ENCODE measurements around the gene IRF2BP2. TPM values are rescaled to one million over a fixed set of nuclear protein-coding genes. Genes with fewer than 3 reads are reported as not detected.

The IRF2BP2 gene
- total RNA-seq = 100 to 1,000 TPM; 113 to 197 TPM
- polyA plus RNA-seq = 100 to 1,000 TPM in 1 of 2 donors, 10 to 100 TPM in 1; 49.3 to 106 TPM
- long read RNA-seq, donor 1, full-length matches to known transcripts = 42 of 42 reads
- long read RNA-seq, donor 1, partial matches to known transcripts = 0 of 42 reads
- long read RNA-seq, donor 1, other reads (novel, unspliced or antisense) = 0 of 42 reads
- long read RNA-seq, donor 2, full-length matches to known transcripts = 12 of 12 reads
- long read RNA-seq, donor 2, partial matches to known transcripts = 0 of 12 reads
- long read RNA-seq, donor 2, other reads (novel, unspliced or antisense) = 0 of 12 reads
- long read RNA-seq, donor 3, full-length matches to known transcripts = 37 of 37 reads
- long read RNA-seq, donor 3, partial matches to known transcripts = 0 of 37 reads
- long read RNA-seq, donor 3, other reads (novel, unspliced or antisense) = 0 of 37 reads
- long read RNA-seq, donor 4, full-length matches to known transcripts = 6 of 6 reads
- long read RNA-seq, donor 4, partial matches to known transcripts = 0 of 6 reads
- long read RNA-seq, donor 4, other reads (novel, unspliced or antisense) = 0 of 6 reads
- long read RNA-seq, donor 5, full-length matches to known transcripts = 50 of 50 reads
- long read RNA-seq, donor 5, partial matches to known transcripts = 0 of 50 reads
- long read RNA-seq, donor 5, other reads (novel, unspliced or antisense) = 0 of 50 reads

DNA sequence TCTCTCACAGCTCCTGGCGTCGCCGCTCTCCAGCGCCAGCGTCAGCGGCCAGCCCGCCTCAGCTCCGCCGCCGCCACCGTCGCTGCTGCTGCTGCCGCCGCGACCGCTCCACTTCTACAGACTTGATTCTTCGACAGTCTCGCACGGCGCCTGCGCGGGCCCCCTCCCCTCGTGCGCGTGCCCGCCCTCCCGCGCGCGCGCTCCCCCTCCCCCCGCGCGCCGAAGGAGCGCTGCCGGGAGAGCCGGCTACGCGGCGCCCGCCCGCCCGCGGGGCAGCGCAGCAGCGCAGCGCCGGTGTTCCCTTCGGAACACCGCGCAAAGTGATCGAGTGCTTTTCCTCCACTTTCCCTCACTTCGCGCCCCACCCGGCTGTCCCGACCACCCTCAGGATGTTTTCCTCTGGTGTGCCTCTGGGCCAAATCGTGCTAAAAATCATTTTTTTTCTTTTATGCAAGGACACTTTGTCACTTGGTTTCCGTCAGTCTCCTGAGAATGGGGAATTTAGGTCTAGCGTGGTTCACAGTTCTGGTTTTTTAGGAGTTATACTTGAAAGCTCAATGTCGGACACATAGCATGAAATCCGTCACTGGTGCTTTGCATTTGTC lies at the start of gene IRF2BP2:
IRF2BP2 (minus strand) TSS at position 118 of the 605 bp plus-strand sequence. CDS start 684 bp downstream, outside the sequence.
- Histone ChIP-seq H3K4me1 (ENCODE audit: control insufficient read depth in 5 of 5, insufficient read depth in 5 of 5, low read length in 5 of 5) (peaks cover 4 to 45% (median 28%) of the 10 kb centered on the region in 5 donors), H3K4me3 (peak within 1 kb of the TSS; percentile 93), H3K9me3 (ENCODE audit: control insufficient read depth in 4 of 4, insufficient read depth in 3 of 4, low read length in 3 of 4) (no peaks in the 10 kb centered on the region), H3K27me3 (ENCODE audit: control insufficient read depth in 3 of 3, insufficient read depth in 3 of 3, low read length in 2 of 3) (no peaks in the 10 kb centered on the region), H3K9ac (ENCODE audit: insufficient read depth in 1 of 2, low read length in 2 of 2) (peak within 1 kb of the TSS; percentile 98 to 99), H3K27ac (ENCODE audit: low read depth in 1 of 2, low read length in 1 of 2) (peak within 1 kb of the TSS; percentile 98 to 100), H3K36me3 (ENCODE audit: control insufficient read depth in 4 of 4, insufficient read depth in 4 of 4, low read length in 4 of 4) (peaks cover 6 to 34% (median 19%) of the 10 kb centered on the region in 4 donors)
- ATAC-seq (ENCODE audit: insufficient read depth, low FRiP score) = peak; percentile 30
- TF ChIP-seq CTCF (IDR thresholded peaks at IDR 0.05; ENCODE audit: control extremely low read depth, extremely low read depth) = no peak
- peak; percentile 92 to 94 (median 92) for DNase-seq
- WGBS, 2 donors = 1% methylated on average over 32 to 62 of the region's 62 CpGs

- ATAC-seq (ENCODE audit: insufficient read depth, low FRiP score) (no peak), DNase-seq (no peak)
- Histone ChIP-seq H3K4me3 (no peak overlapping the region), H3K36me3 (ENCODE audit: control insufficient read depth in 4 of 4, insufficient read depth in 4 of 4, low read length in 4 of 4) (no peaks in the 10 kb centered on the region), H3K27me3 (ENCODE audit: control insufficient read depth in 3 of 3, insufficient read depth in 3 of 3, low read length in 2 of 3) (no peaks in the 10 kb centered on the region), H3K4me1 (ENCODE audit: control insufficient read depth in 5 of 5, insufficient read depth in 5 of 5, low read length in 5 of 5) (peaks cover 0 to 15% (median 0%) of the 10 kb centered on the region in 5 donors), H3K27ac (ENCODE audit: low read depth in 1 of 2, low read length in 1 of 2) (no peak overlapping the region), H3K9ac (ENCODE audit: insufficient read depth in 1 of 2, low read length in 2 of 2) (no peak overlapping the region), H3K9me3 (ENCODE audit: control insufficient read depth in 4 of 4, insufficient read depth in 3 of 4, low read length in 3 of 4) (no peaks in the 10 kb centered on the region)
- WGBS, 2 donors = 93 to 96% methylated on average over 9 of the region's 9 CpGs
- TF ChIP-seq CTCF (IDR thresholded peaks at IDR 0.05; ENCODE audit: control extremely low read depth, extremely low read depth) = no peak
Measured at GRCh38 chr1:234659538-234659937, 49.6 kb upstream of the IRF2BP2 start.

- TF ChIP-seq CTCF (IDR thresholded peaks at IDR 0.05; ENCODE audit: control extremely low read depth, extremely low read depth) = no peak
- Histone ChIP-seq H3K27ac (ENCODE audit: low read depth in 1 of 2, low read length in 1 of 2) (peak overlapping the region in 1 of 2 donors; percentile 60), H3K36me3 (ENCODE audit: control insufficient read depth in 4 of 4, insufficient read depth in 4 of 4, low read length in 4 of 4) (no peaks in the 10 kb centered on the region), H3K9ac (ENCODE audit: insufficient read depth in 1 of 2, low read length in 2 of 2) (no peak overlapping the region), H3K27me3 (ENCODE audit: control insufficient read depth in 3 of 3, insufficient read depth in 3 of 3, low read length in 2 of 3) (no peaks in the 10 kb centered on the region), H3K9me3 (ENCODE audit: control insufficient read depth in 4 of 4, insufficient read depth in 3 of 4, low read length in 3 of 4) (no peaks in the 10 kb centered on the region), H3K4me3 (no peak overlapping the region), H3K4me1 (ENCODE audit: control insufficient read depth in 5 of 5, insufficient read depth in 5 of 5, low read length in 5 of 5) (peaks cover 0 to 15% (median 0%) of the 10 kb centered on the region in 5 donors)
- ATAC-seq (ENCODE audit: insufficient read depth, low FRiP score) = peak; percentile 42
- DNase-seq = no peak
- WGBS, 2 donors = 28 to 56% methylated on average over 3 of the region's 3 CpGs
Measured at GRCh38 chr1:234658138-234658537, 48.2 kb upstream of the IRF2BP2 start.
